ENCODE measurements around the gene SYT14. TPM values are rescaled to one million over a fixed set of nuclear protein-coding genes. Genes with fewer than 3 reads are reported as not detected.
"Not testable (repeated sequence)": the region's sequence is repeated elsewhere in the genome, so short reads cannot be mapped to it uniquely, and the experiment has no call there.

The SYT14 gene
- total RNA-seq, 1 donor from 2014 or later = 0.03 TPM

DNA sequence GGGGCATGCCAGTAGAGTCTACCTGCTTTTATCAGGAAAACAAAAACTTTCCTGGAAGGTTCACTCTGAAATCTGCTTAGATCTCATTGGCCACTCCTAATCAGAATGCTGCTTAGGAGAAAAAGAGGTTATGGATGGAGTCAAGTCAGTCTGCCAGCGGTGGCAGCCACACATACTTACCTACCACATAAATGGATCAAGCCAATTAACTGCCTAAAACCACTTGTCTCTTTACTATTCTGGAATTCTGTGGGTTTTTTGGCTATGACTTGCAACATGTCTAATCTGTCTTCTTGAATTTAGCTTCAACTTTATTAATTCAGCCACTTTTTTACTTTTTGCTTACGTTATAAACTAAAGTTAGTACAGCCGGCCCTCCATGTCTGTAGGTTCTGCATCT, 154.3 kb downstream of the SYT14 start:
- no peak for DNase-seq (ENCODE audit: low spot score)
- intact Hi-C loops (cut with DNase I) = no loop called here

DNA sequence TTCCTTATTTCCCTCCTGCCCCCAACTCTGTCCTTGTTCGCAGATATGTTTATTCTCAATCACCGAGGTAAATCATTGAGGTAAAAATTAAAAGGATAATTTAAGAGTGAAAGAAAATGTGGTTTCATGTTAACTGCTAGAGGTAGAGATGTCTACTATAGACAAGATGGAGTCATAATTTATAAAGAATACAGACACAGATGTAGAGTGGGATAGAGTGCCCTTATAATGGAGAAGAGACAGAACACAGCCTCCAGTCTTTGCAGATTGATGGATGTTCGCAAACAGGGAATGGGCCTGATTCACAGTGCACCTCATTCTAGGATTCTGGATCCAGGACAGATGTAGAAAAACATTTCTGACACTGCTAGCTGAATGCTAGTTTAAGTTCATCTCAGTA, 155.4 kb downstream of the SYT14 start:
- no peak for DNase-seq (ENCODE audit: low spot score)
- intact Hi-C loops (cut with DNase I) = no loop called here

GRCh38 chr1:210098356-210098755, 160.3 kb downstream of the SYT14 start:
- intact Hi-C loops (cut with DNase I) = no loop called here
- no peak for DNase-seq (ENCODE audit: low spot score)

GRCh38 chr1:210099921-210100320, 161.9 kb downstream of the SYT14 start:
- intact Hi-C loops (cut with DNase I) = no loop called here
- no peak for DNase-seq (ENCODE audit: low spot score)

DNA sequence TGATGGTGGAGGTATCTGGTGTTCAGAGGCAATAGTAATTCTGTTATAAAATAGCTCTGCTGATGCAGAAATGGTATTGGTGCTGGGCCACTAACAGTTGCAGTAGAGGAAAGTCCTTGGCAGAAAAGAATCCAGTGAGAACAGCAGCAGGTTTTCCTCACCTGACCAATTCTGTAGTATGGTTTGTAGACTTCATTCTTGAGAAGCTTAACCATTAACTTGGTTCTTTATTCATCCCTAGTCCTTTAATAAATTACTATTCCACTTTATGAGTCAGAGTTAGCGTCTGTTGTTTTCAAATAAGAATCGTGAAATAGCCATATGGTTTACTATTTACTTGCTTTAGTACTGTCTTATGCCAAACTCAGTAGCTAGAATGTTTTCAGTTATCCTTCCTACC, 166.1 kb downstream of the SYT14 start:
- no peak for DNase-seq (ENCODE audit: low spot score)
- intact Hi-C loops (cut with DNase I) = no loop called here

DNA sequence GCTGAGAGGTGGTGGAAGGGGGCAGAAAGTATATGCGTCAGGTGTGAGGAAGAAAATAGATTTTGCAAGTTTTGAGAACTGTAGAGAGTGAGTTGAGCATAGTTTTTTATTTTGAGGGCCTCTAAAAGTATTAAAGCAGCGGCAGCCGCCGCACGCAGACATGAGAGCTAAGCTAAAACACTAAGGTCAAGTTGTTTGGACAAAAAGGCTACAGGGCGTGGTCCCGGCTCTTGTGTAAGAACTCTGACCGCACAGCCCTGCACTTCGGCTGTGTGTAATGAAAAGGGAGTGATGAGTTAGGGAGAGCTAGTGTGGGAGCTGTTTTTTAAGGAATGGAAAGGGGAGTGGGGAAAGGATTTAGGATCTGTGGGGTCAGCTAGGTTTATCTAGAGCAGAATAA, 174.9 kb downstream of the SYT14 start:
- intact Hi-C loops (cut with DNase I); DNase-seq (ENCODE audit: low spot score): not testable (repeated sequence)

DNA sequence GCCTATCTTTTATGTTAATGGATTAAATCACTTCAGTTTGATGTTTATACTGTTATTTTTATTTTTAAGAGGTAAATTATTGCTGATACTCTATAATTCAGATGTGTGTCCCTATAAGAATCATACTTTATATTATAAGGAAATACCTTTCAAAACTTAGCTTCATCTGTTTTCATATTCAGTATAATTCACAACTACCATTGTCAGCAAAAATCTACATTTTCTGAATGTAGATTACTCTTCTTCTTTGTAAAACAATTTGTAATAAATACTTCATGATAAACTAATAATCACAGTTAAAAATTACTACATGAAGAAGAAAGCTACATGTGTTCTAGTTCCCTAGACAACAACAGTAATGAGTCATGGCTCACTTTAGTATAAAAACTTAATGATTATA, 179.2 kb downstream of the SYT14 start:
- intact Hi-C loops (cut with DNase I) = no loop called here
- DNase-seq (ENCODE audit: low spot score) = no peak

DNA sequence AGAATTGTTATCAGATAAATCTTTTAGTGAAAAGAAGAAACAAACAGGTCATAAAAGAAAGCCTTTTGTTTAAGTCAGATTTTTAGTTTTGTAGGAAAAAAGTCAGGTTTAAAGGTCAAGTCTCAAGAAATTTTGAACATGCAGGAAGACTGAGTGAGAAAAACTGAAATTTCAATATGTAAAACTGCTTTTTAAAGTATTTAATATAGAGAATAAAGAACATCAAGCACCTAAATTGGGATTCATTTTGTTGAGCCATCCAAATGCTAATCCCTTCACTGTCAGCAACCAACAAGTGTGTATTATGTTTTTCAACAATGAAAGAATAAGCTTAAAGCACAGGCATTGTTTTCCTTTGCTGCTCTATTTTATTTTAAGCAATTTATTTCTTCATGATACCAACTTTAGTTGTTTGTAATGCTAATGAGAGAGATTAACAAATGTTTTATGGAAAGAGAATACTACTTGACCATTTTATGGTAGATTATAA, 179.7 kb downstream of the SYT14 start:
- no peak for DNase-seq (ENCODE audit: low spot score)

GRCh38 chr1:210123383-210123782, 185.4 kb downstream of the SYT14 start:
- intact Hi-C loops (cut with DNase I) = no loop called here
- DNase-seq (ENCODE audit: low spot score) = no peak

More for the DNA sequence above, 179.7 kb downstream of the SYT14 start:
- intact Hi-C loops (cut with DNase I) = no loop called here

DNA sequence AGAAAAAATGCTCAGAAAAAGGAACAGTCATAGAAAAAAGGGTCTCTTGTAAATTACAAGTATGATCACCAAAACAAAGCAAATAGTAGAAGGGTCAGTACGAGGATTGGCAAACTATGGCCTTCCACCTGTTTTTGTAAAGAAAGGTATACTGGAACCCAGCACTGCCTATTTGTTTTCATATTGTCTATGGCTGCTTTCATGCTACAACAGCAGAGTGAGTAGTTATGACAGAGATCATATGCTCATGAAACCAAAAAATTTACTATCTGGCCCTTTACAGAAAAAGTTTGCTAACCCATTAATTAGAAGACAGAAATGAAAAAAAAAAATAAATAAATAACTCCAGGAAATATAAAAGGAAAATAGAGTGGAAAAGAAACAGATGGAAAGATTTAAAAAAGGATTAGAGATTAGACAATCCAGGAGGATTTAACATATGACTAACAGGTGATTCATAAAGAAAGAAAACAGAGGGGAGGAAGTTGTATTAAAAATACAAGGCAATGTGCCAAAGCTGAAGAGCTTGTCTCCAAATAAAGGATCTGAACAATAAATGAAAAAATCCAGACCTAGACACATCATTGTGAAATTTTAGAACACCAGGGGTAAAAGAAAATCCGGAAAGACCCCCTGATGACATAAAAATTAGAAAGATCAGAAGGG, 186.0 kb downstream of the SYT14 start:
- DNase-seq (ENCODE audit: low spot score) = no peak
- intact Hi-C loops (cut with DNase I) = no loop called here

DNA sequence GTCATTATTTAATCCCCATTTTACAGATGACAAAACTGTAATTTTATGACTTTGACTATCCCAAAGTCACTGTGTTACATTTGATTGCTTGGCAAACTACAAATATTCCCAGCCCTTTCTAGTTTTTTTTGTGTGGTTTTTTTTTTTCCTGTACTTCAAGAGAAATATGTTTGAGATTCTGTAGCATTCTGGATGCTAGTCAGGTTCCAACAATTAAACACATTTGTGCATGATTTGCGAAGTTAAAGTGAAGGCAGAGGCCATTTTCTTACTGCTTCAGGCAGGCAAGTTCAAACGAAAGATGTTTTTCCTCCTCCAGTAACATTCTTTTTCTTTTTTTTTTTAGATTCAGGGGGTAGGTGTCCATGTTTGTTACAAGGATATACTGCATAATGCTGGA, 186.7 kb downstream of the SYT14 start:
- no peak for DNase-seq (ENCODE audit: low spot score)
- intact Hi-C loops (cut with DNase I) = no loop called here

GRCh38 chr1:210125143-210125542, 187.1 kb downstream of the SYT14 start:
- intact Hi-C loops (cut with DNase I) = no loop called here
- no peak for DNase-seq (ENCODE audit: low spot score)

DNA sequence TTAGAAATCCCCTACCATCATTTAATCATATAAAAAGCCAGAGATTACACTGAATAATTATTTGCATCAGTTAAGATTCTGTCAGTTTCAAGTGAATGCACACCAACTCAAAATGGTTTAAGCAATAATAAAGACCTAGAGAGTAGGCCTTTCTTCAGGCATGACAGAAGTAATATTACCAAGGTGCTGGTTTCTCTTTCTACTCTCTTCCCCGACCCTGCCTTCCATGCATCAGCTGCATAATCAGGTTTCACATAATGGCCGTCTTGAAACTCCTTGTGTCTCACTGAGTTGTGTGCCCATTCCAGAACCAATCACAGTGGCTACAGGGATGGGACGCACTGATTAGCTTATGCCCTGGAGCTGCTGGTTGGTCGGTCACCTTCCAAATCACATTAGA, 191.1 kb downstream of the SYT14 start:
- DNase-seq (ENCODE audit: low spot score) = no peak
- intact Hi-C loops (cut with DNase I) = no loop called here

- DNase-seq (ENCODE audit: low spot score) = no peak
- intact Hi-C loops (cut with DNase I) = no loop called here
These were observed 191.7 kb downstream of the SYT14 start for GRCh38 chr1:210129759-210130158.

DNA sequence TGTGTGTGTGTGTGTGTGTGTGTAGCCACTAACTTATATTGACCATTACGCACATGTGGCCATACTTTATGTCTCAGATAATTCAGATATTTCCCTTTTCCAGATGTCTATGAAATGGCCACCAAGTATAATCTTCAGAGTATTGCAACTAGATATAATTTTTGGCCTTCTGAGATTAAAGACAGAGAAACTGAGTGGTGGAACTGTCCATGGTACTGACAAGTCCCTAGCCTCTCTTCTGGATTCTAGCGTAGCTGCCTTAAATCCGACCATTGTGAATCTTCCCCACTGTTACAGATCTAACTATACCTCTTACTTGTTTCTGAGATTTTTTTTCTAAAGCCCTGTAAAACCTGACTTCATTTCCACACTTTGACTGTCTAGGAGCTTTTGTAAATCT, 194.6 kb downstream of the SYT14 start:
- intact Hi-C loops (cut with DNase I) = no loop called here
- no peak for DNase-seq (ENCODE audit: low spot score)

DNA sequence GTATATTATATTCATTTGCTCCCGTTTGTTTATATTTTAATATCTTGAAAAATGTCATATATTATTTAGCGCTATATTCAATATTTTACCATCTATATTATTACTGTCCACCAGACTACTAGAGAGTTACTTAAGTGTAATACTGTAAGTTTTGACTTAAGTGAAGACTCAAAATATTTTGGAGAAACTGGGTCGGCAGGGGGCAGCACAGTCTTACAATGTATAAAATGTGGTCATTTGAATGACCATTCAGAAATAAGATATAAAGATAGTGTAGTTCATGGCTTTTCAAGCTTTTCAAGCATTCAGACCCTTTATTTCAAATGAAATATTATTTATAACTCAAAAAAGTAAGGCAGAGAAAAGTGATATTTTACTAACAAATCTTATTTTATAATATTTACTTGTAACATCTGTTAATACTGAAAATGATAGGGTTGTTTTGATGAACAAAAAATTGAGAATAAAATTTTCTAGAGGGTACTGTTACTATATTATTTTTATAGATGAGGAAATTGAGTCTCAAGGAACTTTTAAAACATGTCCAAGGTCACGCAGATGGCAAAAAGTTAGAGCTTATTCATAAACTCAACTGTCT, 205.5 kb downstream of the SYT14 start:
- no peak for DNase-seq (ENCODE audit: low spot score)
- intact Hi-C loops (cut with DNase I) = loop anchor here (2.0 kb wide), 2 partner anchors 167 to 257 kb away; no protein-coding TSS in a partner anchor

- intact Hi-C loops (cut with DNase I) = no loop called here
- no peak for DNase-seq (ENCODE audit: low spot score)
These were observed 206.7 kb downstream of the SYT14 start for GRCh38 chr1:210144736-210145135.

DNA sequence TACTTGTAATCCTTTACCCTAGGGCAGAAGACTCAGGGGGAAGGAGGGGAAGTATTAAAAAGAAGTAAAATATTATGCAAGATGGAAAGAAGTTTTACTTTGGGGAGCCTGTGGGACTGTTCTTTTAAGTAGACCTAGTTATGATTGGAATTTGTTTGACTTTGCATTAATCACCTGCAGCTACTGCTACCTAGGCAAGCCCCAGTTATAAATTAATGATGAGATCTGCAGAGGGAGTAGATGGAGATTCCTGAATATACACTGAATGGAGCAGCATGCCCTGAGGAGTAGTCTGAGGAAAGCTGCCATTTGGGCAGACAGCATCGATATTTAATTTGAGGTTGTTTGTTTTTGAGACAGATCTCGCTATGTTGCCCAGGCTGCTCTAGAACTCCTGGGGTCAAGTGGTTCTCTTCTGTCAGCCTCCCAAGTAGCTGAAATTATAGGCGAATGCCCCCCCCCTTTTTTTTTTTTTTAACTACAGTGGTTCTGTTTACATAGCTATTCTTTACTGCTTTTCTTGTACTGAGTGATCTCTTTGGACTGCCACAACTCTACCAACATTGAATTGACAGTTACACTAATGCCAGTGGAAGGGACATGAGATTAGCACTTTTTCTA, 213.1 kb downstream of the SYT14 start:
- intact Hi-C loops (cut with DNase I) = no loop called here

GRCh38 chr1:210159211-210159610, 221.2 kb downstream of the SYT14 start:
- no peak for DNase-seq (ENCODE audit: low spot score)
- intact Hi-C loops (cut with DNase I) = no loop called here

More for the DNA sequence above, 213.1 kb downstream of the SYT14 start:
- DNase-seq (ENCODE audit: low spot score) = no peak

DNA sequence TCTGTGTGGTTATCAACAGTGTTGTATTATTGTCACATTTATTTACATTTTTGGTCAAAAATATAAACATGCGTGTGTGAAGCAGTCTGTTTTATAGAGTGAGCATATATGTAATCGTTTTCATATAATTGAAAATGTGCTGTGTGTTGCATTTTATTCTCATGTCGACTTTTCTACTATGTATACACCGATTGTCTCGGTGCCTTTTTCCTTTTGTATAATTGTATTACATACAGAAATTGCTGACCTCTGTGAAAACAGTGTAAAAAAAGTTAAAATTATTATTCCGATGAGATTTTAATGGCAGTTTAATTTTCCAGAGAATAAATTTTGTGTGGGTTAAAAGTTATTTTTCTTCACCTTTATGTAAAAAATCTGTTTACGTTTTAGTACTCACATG, 232.2 kb downstream of the SYT14 start:
- no peak for DNase-seq (ENCODE audit: low spot score)
- intact Hi-C loops (cut with DNase I) = no loop called here

DNA sequence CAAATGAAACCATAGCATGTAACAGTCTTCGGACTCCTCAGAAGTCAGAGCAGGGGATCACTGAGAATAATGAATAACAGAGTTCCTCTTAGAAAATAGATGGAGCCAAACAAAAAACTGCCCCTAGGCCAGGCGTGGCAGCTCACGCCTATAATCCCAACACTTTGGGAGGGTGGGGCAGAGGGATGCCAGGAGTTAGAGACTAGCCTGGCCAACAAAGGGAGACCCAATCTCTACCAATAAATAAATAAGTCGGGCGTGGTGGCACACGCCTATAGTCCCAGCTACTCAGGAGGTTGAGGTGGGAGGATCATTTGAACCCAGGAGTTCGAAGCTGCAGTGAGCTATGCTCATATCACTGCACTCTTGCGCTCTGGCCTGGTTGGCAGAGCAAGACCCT, 236.1 kb downstream of the SYT14 start:
- no peak for DNase-seq (ENCODE audit: low spot score)
- intact Hi-C loops (cut with DNase I) = no loop called here

All from cardiac septum (tissue), 1 donor.